Cardiac muscle cell (in vitro differentiated cells and primary cell): ENCODE results near the gene ARHGEF9. TPM values are rescaled to one million over a fixed set of nuclear protein-coding genes. Genes with fewer than 3 reads are reported as not detected.

Experiments used
- DNase-seq, 2 donors: peaks; one replicate each; pipeline versions ENCODE4 v3.0.0 to v3.0.0-alpha.2; 2010 to 2017; ENCODE audit warnings: low read depth in 1 of 2, low spot score in 1 of 2
- H3K27ac ChIP-seq: fragments of 200-600 bp; sonication (generic); 2 replicates; pipeline ENCODE4 v1.5.1; 2016
- H3K27me3 ChIP-seq: fragments of 200-600 bp; sonication (generic); 2 replicates; pipeline ENCODE4 v1.6.0; 2016; ENCODE audit warnings: control low read depth
- H3K36me3 ChIP-seq: fragments of 200-600 bp; sonication (generic); 2 replicates; pipeline ENCODE4 v1.5.1; 2016; ENCODE audit warnings: control low read depth
- H3K4me1 ChIP-seq: fragments of 200-600 bp; sonication (generic); 2 replicates; pipeline ENCODE4 v1.8.1; 2017; ENCODE audit warnings: low read depth, mild to moderate bottlenecking, mixed run types
- H3K4me3 ChIP-seq: fragments of 200-600 bp; sonication (generic); 2 replicates; pipeline ENCODE4 v1.5.1; 2016; ENCODE audit warnings: mild to moderate bottlenecking
- H3K9me3 ChIP-seq: fragments of 200-600 bp; sonication (generic); 2 replicates; pipeline ENCODE4 v1.5.1; 2017; ENCODE audit warnings: low read depth, mild to moderate bottlenecking, control low read depth
- polyA plus RNA-seq: library from polyadenylated mRNA; unstranded; fragments of >200 nt; fragmentation: Nextera tagmentation; extraction: Ambion mirVana; gene quantifications from 2 replicates; pipeline ENCODE4 v1.2.1, GENCODE V29; 2016
- total RNA-seq: library from RNA; depleted of rRNA; stranded (reverse); fragments of >200 nt; gene quantifications from 2 replicates; pipeline ENCODE4 v1.2.3, GENCODE V29; 2016
- TF ChIP-seq, protein P1 (sequence below): IDR thresholded peaks from 2 replicates; pipeline ENCODE4 v1.5.1; 2012; ENCODE audit warnings: low read depth, mild to moderate bottlenecking, low read length

The ARHGEF9 gene
- total and polyA plus RNA-seq, 2 experiments from 2014 or later = 27.2 to 54.2 TPM

DNA sequence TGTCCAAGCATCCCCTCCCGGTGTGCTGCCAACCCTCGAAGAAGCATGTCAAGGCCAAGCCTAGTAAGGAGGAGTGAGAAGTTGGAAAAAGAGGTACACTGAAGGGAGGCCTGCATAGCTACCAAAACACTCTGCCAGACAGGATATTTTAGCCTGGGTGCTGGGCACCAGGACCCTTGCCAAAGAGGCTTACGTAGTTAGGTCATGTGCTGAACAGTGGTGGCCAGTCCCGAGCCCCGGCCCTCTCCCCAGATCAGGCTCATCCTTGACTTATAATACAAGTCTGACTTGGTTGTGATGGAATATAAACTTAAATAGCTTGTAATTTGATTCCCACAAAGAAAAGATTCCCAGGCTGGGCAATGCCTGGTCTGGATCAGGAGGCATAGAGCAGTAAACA, 149.3 kb downstream of the ARHGEF9 start:
- no peak for DNase-seq
- Histone ChIP-seq H3K9me3 (no peaks in the 10 kb centered on the region), H3K27me3 (no peaks in the 10 kb centered on the region), H3K4me1 (no peaks in the 10 kb centered on the region), H3K4me3 (no peak overlapping the region), H3K36me3 (no peaks in the 10 kb centered on the region), H3K27ac (no peak overlapping the region)
- TF ChIP-seq, protein P1, sequence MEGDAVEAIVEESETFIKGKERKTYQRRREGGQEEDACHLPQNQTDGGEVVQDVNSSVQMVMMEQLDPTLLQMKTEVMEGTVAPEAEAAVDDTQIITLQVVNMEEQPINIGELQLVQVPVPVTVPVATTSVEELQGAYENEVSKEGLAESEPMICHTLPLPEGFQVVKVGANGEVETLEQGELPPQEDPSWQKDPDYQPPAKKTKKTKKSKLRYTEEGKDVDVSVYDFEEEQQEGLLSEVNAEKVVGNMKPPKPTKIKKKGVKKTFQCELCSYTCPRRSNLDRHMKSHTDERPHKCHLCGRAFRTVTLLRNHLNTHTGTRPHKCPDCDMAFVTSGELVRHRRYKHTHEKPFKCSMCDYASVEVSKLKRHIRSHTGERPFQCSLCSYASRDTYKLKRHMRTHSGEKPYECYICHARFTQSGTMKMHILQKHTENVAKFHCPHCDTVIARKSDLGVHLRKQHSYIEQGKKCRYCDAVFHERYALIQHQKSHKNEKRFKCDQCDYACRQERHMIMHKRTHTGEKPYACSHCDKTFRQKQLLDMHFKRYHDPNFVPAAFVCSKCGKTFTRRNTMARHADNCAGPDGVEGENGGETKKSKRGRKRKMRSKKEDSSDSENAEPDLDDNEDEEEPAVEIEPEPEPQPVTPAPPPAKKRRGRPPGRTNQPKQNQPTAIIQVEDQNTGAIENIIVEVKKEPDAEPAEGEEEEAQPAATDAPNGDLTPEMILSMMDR = no peak

DNA sequence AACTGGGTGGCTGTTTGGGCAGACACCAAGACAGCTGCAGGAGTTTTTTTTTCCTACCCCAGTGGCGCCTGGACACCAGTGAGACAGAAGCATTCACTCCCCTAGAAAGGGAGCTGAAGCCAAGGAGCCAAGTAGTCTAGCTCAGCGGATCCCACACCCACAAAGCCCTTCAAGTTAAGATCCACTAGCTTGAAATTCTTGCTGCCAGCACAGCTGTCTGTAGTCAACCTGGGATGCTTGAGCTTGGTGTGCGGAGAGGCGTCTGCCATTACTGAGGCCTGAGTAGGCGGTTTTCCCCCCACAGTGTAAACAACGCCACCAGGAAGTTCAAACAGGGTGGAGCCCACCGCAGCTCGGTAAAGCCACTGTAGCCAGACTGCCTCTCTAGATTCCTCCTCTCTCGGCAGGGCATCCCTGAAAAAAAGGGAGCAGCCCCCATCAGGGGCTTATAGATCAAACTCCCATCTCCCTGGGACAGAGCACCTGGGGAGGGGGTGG, 171.4 kb downstream of the ARHGEF9 start:
- Histone ChIP-seq H3K36me3 (no peaks in the 10 kb centered on the region), H3K9me3 (no peaks in the 10 kb centered on the region), H3K27me3 (no peaks in the 10 kb centered on the region), H3K27ac (no peak overlapping the region), H3K4me1 (no peaks in the 10 kb centered on the region), H3K4me3 (no peak overlapping the region)
- TF ChIP-seq, protein P1 = no peak
- DNase-seq = no peak

DNA sequence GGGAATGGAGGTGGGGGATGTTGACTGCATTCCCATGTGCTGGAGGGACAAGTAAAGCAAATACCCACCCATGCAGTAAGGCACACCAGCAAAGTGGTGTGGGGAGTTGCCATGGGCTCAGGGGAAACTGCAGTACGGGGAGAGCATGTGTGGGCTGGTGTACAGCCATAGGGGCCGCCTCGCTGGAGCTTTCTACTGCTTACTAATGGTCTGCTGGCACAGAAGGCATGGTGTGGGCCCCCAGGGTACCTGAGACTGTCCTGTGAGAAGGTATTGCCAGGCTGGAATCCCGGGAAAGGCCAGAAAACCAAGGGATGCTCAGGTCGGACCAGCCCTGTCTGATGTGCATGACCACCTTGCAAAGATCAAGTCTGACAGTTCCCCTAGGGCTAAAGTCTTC, 199.1 kb downstream of the ARHGEF9 start:
- TF ChIP-seq, protein P1 = no peak
- Histone ChIP-seq H3K4me1 (no peaks in the 10 kb centered on the region), H3K4me3 (no peak overlapping the region), H3K27me3 (no peaks in the 10 kb centered on the region), H3K27ac (no peak overlapping the region), H3K9me3 (no peaks in the 10 kb centered on the region), H3K36me3 (no peaks in the 10 kb centered on the region)
- no peak for DNase-seq
